Astrocyte (in vitro differentiated cells and primary cell): ENCODE measurements around the gene AK9. TPM values are rescaled to one million over a fixed set of nuclear protein-coding genes. Genes with fewer than 3 reads are reported as not detected.

Source experiments
- DNase-seq: peaks from one replicate; pipeline ENCODE4 v3.0.0-alpha.2; 2010; ENCODE audit warnings: low read depth
- FAIRE-seq: peaks from 2 replicates; lab custom pipeline; 2011; peaks lifted over from hg19 to GRCh38; lab: Jason Lieb, UNC
- H2AFZ ChIP-seq: 2 replicates; pipeline ENCODE4 v1.6.0; 2012; ENCODE audit warnings: low read depth, low read length, inconsistent platforms
- H3K27ac ChIP-seq: 2 replicates; pipeline ENCODE4 v1.5.1; 2011; ENCODE audit warnings: low read depth, low read length, inconsistent platforms
- H3K27me3 ChIP-seq: 2 replicates; pipeline ENCODE4 v1.6.0; 2011; ENCODE audit warnings: low read length, inconsistent platforms; ENCODE audit not compliant: insufficient read depth
- H3K36me3 ChIP-seq: 2 replicates; pipeline ENCODE4 v1.5.1; 2011; ENCODE audit warnings: low read length, inconsistent platforms; ENCODE audit not compliant: insufficient read depth
- H3K4me1 ChIP-seq: 2 replicates; pipeline ENCODE4 v1.5.1; 2011; ENCODE audit warnings: low read length, inconsistent platforms; ENCODE audit not compliant: insufficient read depth
- H3K4me2 ChIP-seq: 2 replicates; pipeline ENCODE4 v1.6.0; 2012; ENCODE audit warnings: low read length, inconsistent platforms
- H3K4me3 ChIP-seq: 2 replicates; pipeline ENCODE4 v1.5.1; 2011; ENCODE audit warnings: low read depth, mild to moderate bottlenecking, low read length, inconsistent platforms; ENCODE audit not compliant: insufficient read depth
- H3K79me2 ChIP-seq: 2 replicates; pipeline ENCODE4 v1.6.0; 2012; ENCODE audit warnings: mild to moderate bottlenecking, low read length, inconsistent platforms; ENCODE audit not compliant: insufficient read depth
- H3K9ac ChIP-seq: 2 replicates; pipeline ENCODE4 v1.6.0; 2012; ENCODE audit warnings: mild to moderate bottlenecking, low read length, inconsistent platforms
- H3K9me3 ChIP-seq: 2 replicates; pipeline ENCODE4 v1.5.1; 2012; ENCODE audit warnings: low read depth, mild to moderate bottlenecking, low read length, inconsistent platforms; ENCODE audit not compliant: insufficient read depth
- H4K20me1 ChIP-seq: 2 replicates; pipeline ENCODE4 v1.6.0; 2012; ENCODE audit warnings: low read length, inconsistent platforms; ENCODE audit not compliant: insufficient read depth
- H3K27ac Mint-ChIP-seq: one replicate; pipeline ENCODE4 v1.8.0; 2021; ENCODE audit warnings: mild to moderate bottlenecking, mixed read lengths; ENCODE audit not compliant: unreplicated experiment
- H3K27me3 Mint-ChIP-seq: one replicate; pipeline ENCODE4 v1.8.0; 2021; ENCODE audit warnings: low read depth, mixed read lengths; ENCODE audit not compliant: unreplicated experiment
- H3K36me3 Mint-ChIP-seq: one replicate; pipeline ENCODE4 v1.8.0; 2021; ENCODE audit warnings: low read depth, mixed read lengths; ENCODE audit not compliant: unreplicated experiment
- H3K4me1 Mint-ChIP-seq: one replicate; pipeline ENCODE4 v1.8.0; 2021; ENCODE audit warnings: low read depth, mixed read lengths; ENCODE audit not compliant: unreplicated experiment
- H3K4me3 Mint-ChIP-seq: one replicate; pipeline ENCODE4 v1.8.0; 2021; ENCODE audit warnings: mild to moderate bottlenecking, moderate library complexity, mixed read lengths; ENCODE audit not compliant: unreplicated experiment
- H3K9me3 Mint-ChIP-seq: one replicate; pipeline ENCODE4 v1.8.0; 2021; ENCODE audit warnings: mild to moderate bottlenecking, mixed read lengths; ENCODE audit not compliant: unreplicated experiment
- EZH2 ChIP-seq: IDR thresholded peaks from 2 replicates; pipeline ENCODE4 v1.6.1; 2012; ENCODE audit warnings: mild to moderate bottlenecking, low read length, inconsistent platforms; ENCODE audit not compliant: insufficient read depth
- total RNA-seq: library from RNA; stranded (reverse); gene quantifications from 2 replicates; pipeline ENCODE4 v1.2.1, GENCODE V29; 2021
- TF ChIP-seq, protein P1 (sequence below): IDR thresholded peaks from 2 replicates; pipeline ENCODE4 v1.5.1; 2011; ENCODE audit warnings: low read depth, mild to moderate bottlenecking, inconsistent platforms, low read length, moderate library complexity; ENCODE audit not compliant: insufficient read depth

AK9 gene
- total RNA-seq, 1 donor from 2014 or later: 3.4 TPM

DNA sequence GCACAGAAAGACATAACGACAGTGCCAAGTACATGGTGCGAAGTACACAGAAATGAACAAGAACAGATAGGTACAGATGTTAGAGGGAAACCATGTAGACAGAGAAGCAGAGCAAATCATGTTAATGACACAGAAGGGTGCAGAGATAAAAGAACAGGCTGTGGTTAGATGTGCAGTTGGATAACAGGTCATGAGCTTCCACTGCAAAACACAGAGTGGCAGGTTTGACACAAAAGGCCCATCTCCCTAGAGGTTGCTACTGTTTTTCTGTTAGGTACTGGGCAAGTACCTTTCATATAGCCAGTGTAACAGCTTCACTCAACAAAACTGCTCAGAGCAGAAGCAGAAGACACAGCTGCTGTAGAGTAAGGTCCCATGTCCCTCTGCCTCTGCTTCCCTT lies 84.6 kb downstream of the AK9 start:
- no peak overlapping the region for H3K4me2 ChIP-seq
- H3K9me3 Mint-ChIP-seq: peaks cover 4% of the 10 kb centered on the region
- H3K79me2 ChIP-seq: no peaks in the 10 kb centered on the region
- H3K9me3 ChIP-seq: no peaks in the 10 kb centered on the region
- H3K4me3 Mint-ChIP-seq: no peak overlapping the region
- H3K27me3 Mint-ChIP-seq: peaks cover 3% of the 10 kb centered on the region
- peaks cover 6% of the 10 kb centered on the region for H3K4me1 Mint-ChIP-seq
- H2AFZ ChIP-seq: no peak overlapping the region
- no peaks in the 10 kb centered on the region for H3K36me3 ChIP-seq
- TF ChIP-seq, protein P1, sequence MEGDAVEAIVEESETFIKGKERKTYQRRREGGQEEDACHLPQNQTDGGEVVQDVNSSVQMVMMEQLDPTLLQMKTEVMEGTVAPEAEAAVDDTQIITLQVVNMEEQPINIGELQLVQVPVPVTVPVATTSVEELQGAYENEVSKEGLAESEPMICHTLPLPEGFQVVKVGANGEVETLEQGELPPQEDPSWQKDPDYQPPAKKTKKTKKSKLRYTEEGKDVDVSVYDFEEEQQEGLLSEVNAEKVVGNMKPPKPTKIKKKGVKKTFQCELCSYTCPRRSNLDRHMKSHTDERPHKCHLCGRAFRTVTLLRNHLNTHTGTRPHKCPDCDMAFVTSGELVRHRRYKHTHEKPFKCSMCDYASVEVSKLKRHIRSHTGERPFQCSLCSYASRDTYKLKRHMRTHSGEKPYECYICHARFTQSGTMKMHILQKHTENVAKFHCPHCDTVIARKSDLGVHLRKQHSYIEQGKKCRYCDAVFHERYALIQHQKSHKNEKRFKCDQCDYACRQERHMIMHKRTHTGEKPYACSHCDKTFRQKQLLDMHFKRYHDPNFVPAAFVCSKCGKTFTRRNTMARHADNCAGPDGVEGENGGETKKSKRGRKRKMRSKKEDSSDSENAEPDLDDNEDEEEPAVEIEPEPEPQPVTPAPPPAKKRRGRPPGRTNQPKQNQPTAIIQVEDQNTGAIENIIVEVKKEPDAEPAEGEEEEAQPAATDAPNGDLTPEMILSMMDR: no peak
- no peak for TF ChIP-seq EZH2
- DNase-seq (no peak), FAIRE-seq (no peak)
- H3K27ac Mint-ChIP-seq: no peak overlapping the region
- no peak overlapping the region for H3K27ac ChIP-seq
- H3K4me3 ChIP-seq: no peak overlapping the region
- no peak overlapping the region for H3K9ac ChIP-seq
- no peaks in the 10 kb centered on the region for H4K20me1 ChIP-seq
- H3K36me3 Mint-ChIP-seq: no peaks in the 10 kb centered on the region
- H3K4me1 ChIP-seq: no peaks in the 10 kb centered on the region
- no peaks in the 10 kb centered on the region for H3K27me3 ChIP-seq

DNA sequence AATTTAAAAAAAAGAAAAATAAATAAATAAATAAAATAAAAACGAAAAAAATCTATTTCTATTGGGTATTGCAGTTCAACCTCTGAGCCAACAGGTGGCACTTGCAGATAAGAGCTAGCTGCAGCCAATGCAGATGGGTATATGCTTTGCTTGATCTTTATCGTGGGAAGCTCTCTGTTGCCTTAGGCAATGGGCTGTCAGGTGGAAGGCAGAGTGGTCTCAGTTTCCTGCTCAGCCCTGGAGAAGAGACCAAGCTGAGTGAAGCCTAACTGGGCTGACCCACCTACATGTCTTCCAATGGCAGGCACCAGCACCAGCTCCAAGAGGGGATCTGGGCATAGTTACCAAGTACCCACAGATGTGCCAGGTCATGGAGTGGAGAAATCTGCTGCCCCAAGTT lies 95.0 kb downstream of the AK9 start:
- Histone ChIP-seq H3K79me2 (no peaks in the 10 kb centered on the region), H3K36me3 (no peaks in the 10 kb centered on the region), H3K27me3 (no peaks in the 10 kb centered on the region), H3K27ac (no peak overlapping the region), H3K9me3 (no peaks in the 10 kb centered on the region), H3K4me2 (no peak overlapping the region), H3K9ac (no peak overlapping the region), H3K4me1 (no peaks in the 10 kb centered on the region), H2AFZ (no peak overlapping the region), H4K20me1 (no peaks in the 10 kb centered on the region), H3K4me3 (no peak overlapping the region)
- H3K27me3 Mint-ChIP-seq: no peaks in the 10 kb centered on the region
- no peak for FAIRE-seq
- no peak overlapping the region for H3K27ac Mint-ChIP-seq
- no peaks in the 10 kb centered on the region for H3K36me3 Mint-ChIP-seq
- peaks cover 16% of the 10 kb centered on the region for H3K9me3 Mint-ChIP-seq
- TF ChIP-seq, protein P1: peak; percentile 42
- no peak for TF ChIP-seq EZH2
- DNase-seq: peak; percentile 12
- no peak overlapping the region for H3K4me3 Mint-ChIP-seq
- H3K4me1 Mint-ChIP-seq: no peaks in the 10 kb centered on the region

DNA sequence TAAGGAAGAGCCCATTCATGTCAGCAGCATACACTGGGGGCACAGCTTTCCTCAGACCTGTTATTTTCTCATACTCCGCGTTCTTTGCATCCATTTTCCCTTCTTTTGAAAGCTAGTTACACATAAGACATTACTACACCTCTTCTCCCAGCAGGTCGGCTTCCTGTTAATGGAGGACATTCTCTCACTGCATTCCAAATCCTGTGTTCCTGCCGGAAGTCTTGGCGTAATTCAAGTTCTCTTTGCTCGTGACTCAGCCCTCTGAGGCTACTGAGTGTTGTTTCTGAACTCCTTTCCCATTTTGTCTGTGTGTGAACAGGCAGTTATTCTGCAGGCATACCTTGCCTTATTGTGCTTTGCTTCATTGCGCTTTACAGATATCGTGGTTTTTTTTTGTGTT lies 110.5 kb downstream of the AK9 start:
- no peak overlapping the region for H3K9ac ChIP-seq
- no peaks in the 10 kb centered on the region for H3K4me1 ChIP-seq
- no peaks in the 10 kb centered on the region for H3K9me3 Mint-ChIP-seq
- H3K27ac Mint-ChIP-seq: no peak overlapping the region
- no peak overlapping the region for H3K4me3 ChIP-seq
- peak overlapping the region; percentile 48 for H3K4me2 ChIP-seq
- H3K79me2 ChIP-seq: no peaks in the 10 kb centered on the region
- H3K36me3 Mint-ChIP-seq: no peaks in the 10 kb centered on the region
- no peaks in the 10 kb centered on the region for H3K36me3 ChIP-seq
- DNase-seq (peak; percentile 39), FAIRE-seq (no peak)
- H3K4me3 Mint-ChIP-seq: no peak overlapping the region
- TF ChIP-seq, protein P1: no peak
- no peaks in the 10 kb centered on the region for H3K27me3 Mint-ChIP-seq
- H3K4me1 Mint-ChIP-seq: peaks cover 2% of the 10 kb centered on the region
- peak overlapping the region; percentile 78 for H2AFZ ChIP-seq
- H3K9me3 ChIP-seq: no peaks in the 10 kb centered on the region
- H3K27ac ChIP-seq: no peak overlapping the region
- H3K27me3 ChIP-seq: no peaks in the 10 kb centered on the region
- H4K20me1 ChIP-seq: no peaks in the 10 kb centered on the region
